GM19238 (cell line): Measurements from ENCODE around the gene MSANTD7.
"Not testable (repeated sequence)": the region's sequence is repeated elsewhere in the genome, so short reads cannot be mapped to it uniquely, and the experiment has no call there.

Source experiments
- DNase-seq: peaks from one replicate; pipeline ENCODE4 v3.0.0; 2011; ENCODE audit warnings: low spot score; ENCODE audit not compliant: insufficient read length

The MSANTD7 gene, protein sequence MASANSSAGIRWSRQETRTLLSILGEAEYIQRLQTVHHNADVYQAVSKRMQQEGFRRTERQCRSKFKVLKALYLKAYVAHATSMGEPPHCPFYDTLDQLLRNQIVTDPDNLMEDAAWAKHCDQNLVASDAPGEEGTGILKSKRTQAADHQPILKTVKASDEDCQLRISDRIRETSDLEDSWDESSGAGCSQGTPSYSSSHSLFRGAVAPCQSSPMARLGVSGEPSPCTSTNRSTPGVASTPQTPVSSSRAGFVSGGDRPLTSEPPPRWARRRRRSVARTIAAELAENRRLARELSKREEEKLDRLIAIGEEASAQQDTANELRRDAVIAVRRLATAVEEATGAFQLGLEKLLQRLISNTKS

GRCh38 chr10:14837757-14838581, at the start of gene MSANTD7, which contains the start of the genes CDNF and HSPA14:
Gene MSANTD7 (plus strand): TSS chr10:14838306. CDS start chr10:14842285, 3,979 bp downstream.
Gene CDNF (minus strand): TSS chr10:14838037. CDS start chr10:14837946, 91 bp downstream.
Gene HSPA14 (plus strand): TSS chr10:14838306. CDS start chr10:14838403, 97 bp downstream.
- peak; percentile 92 for DNase-seq

GRCh38 chr10:14798636-14799035, 39.5 kb upstream of the MSANTD7 start:
- no peak for DNase-seq

DNA sequence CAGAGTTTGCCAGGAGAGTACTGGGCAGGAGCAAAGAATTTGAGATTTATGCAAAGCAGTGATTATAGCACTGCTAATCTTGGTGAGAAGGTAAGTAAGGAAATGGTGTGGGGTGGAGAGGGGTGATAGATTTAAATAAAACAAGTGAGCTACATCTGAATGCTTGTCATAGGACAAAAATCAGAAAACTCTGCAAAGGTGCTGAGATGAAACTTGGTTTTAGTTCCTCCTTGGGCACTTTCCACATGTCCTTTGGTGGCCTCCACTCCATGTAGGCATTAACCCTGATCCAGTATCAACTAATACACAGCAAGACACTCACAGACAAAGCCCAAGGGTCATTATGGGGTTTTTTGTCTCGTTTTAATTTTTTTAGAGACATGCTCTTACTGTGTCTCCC, 37.7 kb upstream of the MSANTD7 start:
- no peak for DNase-seq

DNA sequence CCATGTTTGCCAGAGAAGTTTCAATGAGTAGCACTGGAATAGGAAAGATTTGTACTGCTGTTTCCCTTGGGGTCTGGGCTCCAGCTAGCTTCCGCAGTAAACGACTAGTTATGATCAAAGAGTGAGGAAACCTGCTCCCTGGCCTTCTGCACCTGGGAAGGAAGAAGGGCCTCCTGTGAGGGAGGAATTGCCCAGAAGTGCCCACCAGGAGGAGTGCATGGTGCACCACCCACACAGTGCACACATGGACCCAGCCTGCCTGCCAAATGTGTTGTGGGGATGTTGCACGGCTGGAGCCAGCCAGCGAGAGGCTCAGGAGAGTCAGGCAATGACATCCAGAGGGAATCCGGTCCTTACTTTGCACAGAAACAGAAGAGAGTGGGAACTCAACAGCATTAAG, 36.4 kb upstream of the MSANTD7 start:
- DNase-seq: no peak

- DNase-seq: no peak
Measured at GRCh38 chr10:14803827-14804226, 34.3 kb upstream of the MSANTD7 start.

DNA sequence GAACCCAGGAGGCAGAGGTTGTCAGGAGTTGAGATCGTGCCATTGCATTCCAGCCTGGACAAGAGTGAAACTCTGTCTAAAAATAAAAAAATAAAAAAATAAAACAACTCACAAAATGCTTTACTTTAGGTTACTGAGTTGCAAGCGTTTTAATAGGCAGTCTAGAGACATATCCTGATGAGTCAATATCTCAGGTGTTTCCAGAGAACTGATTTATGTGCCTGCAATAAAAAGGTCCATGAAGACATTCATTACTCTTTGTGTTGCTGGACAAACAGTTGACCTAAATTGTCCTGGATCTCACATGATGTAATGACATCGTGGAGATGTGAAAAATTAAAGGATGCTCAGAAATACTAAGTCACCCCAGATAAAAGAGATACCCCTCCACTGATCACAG, 31.8 kb upstream of the MSANTD7 start:
- no peak for DNase-seq

DNA sequence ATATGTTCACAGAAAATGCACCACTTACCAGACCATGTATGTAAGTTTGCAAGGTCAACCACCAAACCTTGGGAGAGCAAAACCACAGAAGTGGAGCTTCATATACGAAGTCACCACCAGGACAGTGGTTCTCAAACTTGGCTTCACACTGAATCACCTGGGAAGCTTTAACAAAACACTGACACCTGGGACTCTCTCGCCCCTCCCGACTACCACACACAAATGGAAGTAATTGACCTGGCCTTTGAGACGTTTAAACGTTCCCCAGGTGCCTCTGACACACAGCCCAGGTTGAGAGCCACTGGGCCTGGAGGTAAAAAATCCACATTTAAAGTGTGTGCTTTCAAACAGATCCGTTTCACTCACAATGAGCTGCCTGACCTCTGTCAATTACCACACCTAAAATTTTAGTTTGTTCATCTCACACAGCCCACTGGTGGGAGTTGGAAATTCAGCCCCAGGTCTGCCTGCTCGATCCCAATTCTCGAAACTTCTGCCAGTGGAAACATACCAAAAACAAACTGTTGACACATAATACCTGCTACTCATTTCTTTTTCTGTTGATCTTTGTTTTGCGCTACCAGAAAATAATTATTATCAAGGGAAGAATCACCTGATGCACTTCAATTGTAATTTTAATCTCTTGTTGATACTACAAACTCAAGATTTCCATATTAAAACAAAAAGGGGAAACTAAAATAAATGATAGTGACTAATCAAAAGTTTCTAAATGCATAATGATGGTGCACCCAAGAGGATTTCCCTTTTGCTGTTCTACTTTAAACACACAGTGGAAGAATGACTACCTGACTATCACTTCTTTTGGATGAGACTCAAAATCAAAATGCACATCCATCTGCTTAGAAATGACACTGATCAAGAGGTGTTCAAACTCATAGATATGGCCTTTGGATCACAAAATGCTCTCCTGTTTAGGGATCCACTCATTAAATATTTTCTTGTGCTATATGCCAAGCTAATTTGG, 26.8 kb upstream of the MSANTD7 start:
- DNase-seq: no peak

DNA sequence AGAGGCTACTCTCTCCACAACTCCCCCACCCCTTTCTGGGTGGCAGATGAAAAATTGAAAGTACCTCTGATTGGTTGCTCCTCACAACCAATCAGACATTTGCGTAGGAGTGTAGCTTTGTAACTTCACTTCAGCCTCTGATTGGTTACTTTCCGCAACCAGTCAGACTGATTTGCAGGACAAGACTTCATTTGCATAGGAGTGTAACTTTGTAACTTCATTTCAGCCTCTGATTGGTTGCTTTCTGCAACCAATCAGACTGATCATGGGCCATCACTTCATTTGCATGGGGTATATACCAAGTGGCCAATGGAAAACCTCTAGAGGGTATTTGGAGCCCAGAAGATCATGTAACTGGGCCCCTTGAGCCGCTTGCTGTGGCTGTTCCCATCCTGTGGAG, 25.8 kb upstream of the MSANTD7 start:
- DNase-seq: no peak

- DNase-seq: no peak
Measured at GRCh38 chr10:14815681-14816080, 22.4 kb upstream of the MSANTD7 start.

DNA sequence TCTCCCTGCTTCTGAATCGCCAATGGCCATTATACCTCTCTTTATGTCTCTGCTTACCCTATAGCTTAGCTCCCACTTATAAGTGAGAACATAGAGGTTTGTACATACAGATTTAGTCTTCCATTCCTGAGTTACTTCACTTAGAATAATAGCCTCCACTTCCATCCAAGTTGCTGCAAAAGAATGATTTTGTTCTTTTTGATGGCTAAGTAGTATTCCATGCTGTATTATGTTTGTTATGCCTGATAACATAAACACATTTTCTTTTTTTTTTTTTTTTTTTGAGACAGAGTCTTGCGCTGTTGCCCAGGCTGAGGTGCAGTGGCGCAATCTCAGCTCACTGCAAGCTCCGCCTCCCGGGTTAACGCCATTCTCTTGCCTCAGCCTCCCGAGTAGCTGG, 21.4 kb upstream of the MSANTD7 start:
- DNase-seq: not testable (repeated sequence)

- no peak for DNase-seq
Measured at GRCh38 chr10:14820010-14820774, 17.9 kb upstream of the MSANTD7 start.

- no peak for DNase-seq
Measured at GRCh38 chr10:14820775-14821154, 17.3 kb upstream of the MSANTD7 start.

DNA sequence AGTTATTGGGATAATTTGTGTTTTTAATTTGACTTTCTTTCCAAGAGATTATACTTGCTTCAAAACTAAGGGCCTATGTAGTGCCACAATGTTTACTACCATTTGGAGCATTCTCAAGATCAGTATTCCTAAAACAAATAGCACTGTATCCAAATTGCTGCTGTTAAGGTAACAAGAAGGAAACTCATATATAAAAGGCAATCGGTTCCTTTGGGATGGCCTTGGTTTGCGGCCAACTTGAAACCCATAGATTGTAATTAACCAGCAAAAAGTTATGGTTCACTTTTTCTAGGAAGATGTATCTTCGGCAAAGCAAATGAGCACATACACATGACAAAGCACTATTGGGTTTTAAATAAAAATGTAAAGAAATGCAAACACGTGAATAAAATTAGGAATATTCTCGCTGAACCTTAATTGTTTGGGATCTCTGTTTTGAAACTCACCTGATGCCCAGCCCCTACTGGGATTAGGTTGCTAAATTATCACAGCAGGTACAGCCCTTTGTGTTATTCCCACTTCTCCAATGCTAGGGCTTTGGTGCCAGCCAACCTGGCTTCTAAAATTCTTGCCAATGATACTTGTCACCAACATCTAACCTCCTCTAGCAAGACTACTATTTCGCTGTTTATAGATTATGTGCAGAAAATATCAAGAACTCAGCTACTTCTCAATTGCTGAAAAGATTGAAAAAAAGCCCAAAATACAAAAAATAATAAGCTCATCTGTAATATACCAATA, 16.3 kb upstream of the MSANTD7 start:
- no peak for DNase-seq

- peak; percentile 27 for DNase-seq
Measured at GRCh38 chr10:14822879-14823755, 15.0 kb upstream of the MSANTD7 start.

DNA sequence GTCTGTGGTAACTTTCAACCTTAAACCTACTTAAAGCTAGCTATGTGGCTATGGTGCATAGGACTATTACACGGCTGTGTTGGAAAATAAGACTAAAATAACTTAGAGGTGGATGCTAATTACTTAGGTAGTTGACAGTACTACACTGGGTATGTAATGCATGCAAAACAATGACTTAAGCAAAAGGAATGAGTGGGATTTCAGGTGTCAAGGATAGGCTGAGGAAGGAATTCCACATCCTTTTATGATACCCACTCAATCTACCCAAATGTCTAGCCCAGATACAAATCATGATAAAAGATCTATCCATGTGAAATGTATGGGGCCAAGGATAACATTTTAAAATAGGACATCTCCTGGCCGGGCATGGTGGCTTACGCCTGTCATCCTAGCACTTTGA, 14.1 kb upstream of the MSANTD7 start:
- DNase-seq: no peak

DNA sequence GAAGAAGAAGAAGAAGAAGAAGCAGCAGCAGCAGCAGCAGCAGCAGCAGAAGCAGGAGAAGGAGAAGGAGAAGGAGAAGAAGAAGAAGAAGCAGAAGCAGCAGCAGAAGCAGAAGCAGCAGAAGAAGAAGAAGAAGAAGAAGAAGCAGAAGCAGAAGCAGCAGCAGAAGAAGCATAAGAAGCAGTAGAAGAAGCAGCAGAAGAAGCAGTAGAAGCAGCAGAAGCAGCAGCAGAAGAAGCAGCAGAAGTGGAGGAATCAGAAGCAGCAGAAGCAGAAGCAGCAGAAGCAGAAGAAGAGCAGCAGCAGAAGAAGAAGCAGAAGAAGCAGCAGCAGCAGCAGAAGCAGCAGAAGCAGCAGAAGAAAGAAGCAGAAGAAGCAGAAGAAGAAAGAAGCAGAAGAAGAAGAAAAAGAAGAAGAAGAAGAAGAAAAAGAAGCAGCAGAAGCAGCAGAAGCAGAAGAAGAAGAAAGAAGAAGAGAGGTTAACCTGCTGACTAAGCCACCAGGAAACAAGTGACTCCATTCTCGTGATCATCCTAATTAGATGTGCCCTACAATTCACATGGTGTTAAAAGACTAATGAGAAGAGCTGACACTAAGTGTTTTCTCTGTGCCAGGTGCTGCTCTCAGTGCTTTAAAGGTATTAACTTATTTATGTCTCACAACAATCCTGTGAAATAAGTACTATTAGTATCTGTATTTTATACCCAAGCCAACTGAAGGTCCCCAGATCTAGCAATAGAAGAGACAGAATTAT, 11.9 kb upstream of the MSANTD7 start:
- DNase-seq: no peak

DNA sequence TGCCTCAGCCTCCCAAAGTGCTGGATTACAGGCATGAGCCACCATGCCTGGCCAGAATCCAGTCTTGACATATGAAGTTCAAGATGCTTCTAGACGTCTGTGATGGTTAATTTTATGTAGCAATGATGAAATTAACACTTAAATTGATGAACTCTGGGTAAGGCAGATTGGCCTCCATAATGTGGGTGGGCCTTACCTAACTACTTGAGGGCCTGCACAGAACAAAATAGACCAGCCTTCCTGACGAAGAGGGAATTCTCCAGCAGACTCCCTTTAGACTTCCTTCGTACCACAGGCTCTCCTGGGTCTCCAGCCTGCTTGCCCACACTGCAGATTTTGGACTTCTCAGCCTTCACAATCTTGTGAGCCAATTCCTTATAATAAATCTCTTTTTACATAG, 5.0 kb upstream of the MSANTD7 start:
- no peak for DNase-seq

GRCh38 chr10:14836208-14836607, 1.9 kb upstream of the MSANTD7 start:
- DNase-seq: no peak
